22Rv1 (cell line): ENCODE data around the gene DCUN1D4.

ENCODE experiments used
- ZFX ChIP-seq: fragments of 450-650 bp; IDR thresholded peaks from 2 replicates; pipeline ENCODE4 v1.6.1; 2017; ENCODE audit warnings: antibody characterized with exemption, borderline replicate concordance
- TF ChIP-seq, protein P1 (sequence below): fragments of 450-650 bp; IDR thresholded peaks from 2 replicates; pipeline ENCODE4 v1.5.1; 2017; ENCODE audit warnings: mild to moderate bottlenecking

DNA sequence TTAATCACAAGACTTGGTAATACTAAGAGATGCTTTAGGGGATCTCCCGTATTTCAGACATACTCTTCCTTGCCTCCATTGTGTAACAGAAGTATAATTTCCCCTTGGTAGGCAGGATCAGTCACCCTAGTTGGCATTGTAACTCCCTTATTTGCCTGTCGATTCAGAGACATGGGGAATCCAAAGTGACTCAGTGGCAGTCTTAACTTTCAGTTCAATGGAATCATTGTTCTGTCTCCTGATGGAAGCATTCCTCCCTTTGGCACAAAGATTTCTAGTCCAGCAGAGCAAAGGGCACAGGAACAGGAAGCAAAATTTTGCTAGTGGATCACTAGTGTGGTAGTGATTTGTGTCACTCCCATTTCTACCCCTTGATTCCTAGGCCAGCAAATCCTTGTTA, 80.4 kb downstream of the DCUN1D4 start:
- TF ChIP-seq, protein P1, sequence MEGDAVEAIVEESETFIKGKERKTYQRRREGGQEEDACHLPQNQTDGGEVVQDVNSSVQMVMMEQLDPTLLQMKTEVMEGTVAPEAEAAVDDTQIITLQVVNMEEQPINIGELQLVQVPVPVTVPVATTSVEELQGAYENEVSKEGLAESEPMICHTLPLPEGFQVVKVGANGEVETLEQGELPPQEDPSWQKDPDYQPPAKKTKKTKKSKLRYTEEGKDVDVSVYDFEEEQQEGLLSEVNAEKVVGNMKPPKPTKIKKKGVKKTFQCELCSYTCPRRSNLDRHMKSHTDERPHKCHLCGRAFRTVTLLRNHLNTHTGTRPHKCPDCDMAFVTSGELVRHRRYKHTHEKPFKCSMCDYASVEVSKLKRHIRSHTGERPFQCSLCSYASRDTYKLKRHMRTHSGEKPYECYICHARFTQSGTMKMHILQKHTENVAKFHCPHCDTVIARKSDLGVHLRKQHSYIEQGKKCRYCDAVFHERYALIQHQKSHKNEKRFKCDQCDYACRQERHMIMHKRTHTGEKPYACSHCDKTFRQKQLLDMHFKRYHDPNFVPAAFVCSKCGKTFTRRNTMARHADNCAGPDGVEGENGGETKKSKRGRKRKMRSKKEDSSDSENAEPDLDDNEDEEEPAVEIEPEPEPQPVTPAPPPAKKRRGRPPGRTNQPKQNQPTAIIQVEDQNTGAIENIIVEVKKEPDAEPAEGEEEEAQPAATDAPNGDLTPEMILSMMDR, result no peak
- TF ChIP-seq ZFX, result no peak
